Iris pigment epithelial cell (primary cell): ENCODE results near the gene SYT2.

ENCODE experiments used
- DNase-seq: peaks from one replicate; pipeline ENCODE4 v3.0.0-alpha.2; 2011; ENCODE audit warnings: low read depth

The SYT2 gene

GRCh38 chr1:202704601-202705000 lies 5.7 kb downstream of the SYT2 start:
- no peak for DNase-seq

- no peak for DNase-seq
Measured at GRCh38 chr1:202703191-202703590, 7.1 kb downstream of the SYT2 start.

- no peak for DNase-seq
Measured at GRCh38 chr1:202702088-202702487, 8.2 kb downstream of the SYT2 start.

GRCh38 chr1:202701200-202701599 lies 9.1 kb downstream of the SYT2 start:
- DNase-seq = no peak

GRCh38 chr1:202700061-202700460 lies 10.2 kb downstream of the SYT2 start:
- DNase-seq = no peak

GRCh38 chr1:202698276-202698675 lies 12.0 kb downstream of the SYT2 start:
- DNase-seq = no peak

- DNase-seq = no peak
Measured at GRCh38 chr1:202697038-202697437, 13.2 kb downstream of the SYT2 start.

- DNase-seq = no peak
Measured at GRCh38 chr1:202694314-202694713, 15.9 kb downstream of the SYT2 start.

GRCh38 chr1:202692959-202693555 lies 17.2 kb downstream of the SYT2 start:
- DNase-seq = peak; percentile 61

GRCh38 chr1:202691816-202692215 lies 18.4 kb downstream of the SYT2 start:
- DNase-seq = no peak

GRCh38 chr1:202689493-202690342 lies 20.5 kb downstream of the SYT2 start:
- no peak for DNase-seq

- DNase-seq = no peak
Measured at GRCh38 chr1:202689082-202689481, 21.2 kb downstream of the SYT2 start.

GRCh38 chr1:202688401-202688800 lies 21.9 kb downstream of the SYT2 start:
- DNase-seq = peak; percentile 3

- no peak for DNase-seq
Measured at GRCh38 chr1:202687798-202688197, 22.5 kb downstream of the SYT2 start.

GRCh38 chr1:202687370-202687769 lies 22.9 kb downstream of the SYT2 start:
- no peak for DNase-seq

GRCh38 chr1:202685641-202686040 lies 24.6 kb downstream of the SYT2 start:
- no peak for DNase-seq

- no peak for DNase-seq
Measured at GRCh38 chr1:202684716-202685115, 25.5 kb downstream of the SYT2 start.

GRCh38 chr1:202683029-202683428 lies 27.2 kb downstream of the SYT2 start:
- no peak for DNase-seq

- DNase-seq = no peak
Measured at GRCh38 chr1:202682477-202682876, 27.8 kb downstream of the SYT2 start.

GRCh38 chr1:202681736-202682420 lies 28.4 kb downstream of the SYT2 start:
- DNase-seq = no peak

- no peak for DNase-seq
Measured at GRCh38 chr1:202680586-202681352, 29.5 kb downstream of the SYT2 start.
